Colonic mucosa (tissue), 4 donors: Measurements from ENCODE around the gene CARD11. TPM values are rescaled to one million over a fixed set of nuclear protein-coding genes. Genes with fewer than 3 reads are reported as not detected.

Source experiments
- DNase-seq: peaks from one replicate; pipeline ENCODE4 v3.0.0-alpha.2; 2020
- H3K27ac ChIP-seq: fragments of 200-600 bp; one replicate; pipeline ENCODE4 v1.8.0; 2021
- H3K27me3 ChIP-seq: fragments of 200-600 bp; one replicate; pipeline ENCODE4 v1.8.0; 2021
- H3K36me3 ChIP-seq: fragments of 200-600 bp; one replicate; pipeline ENCODE4 v1.8.0; 2021
- H3K4me1 ChIP-seq: fragments of 200-600 bp; one replicate; pipeline ENCODE4 v1.8.0; 2021; ENCODE audit warnings: mild to moderate bottlenecking
- H3K4me3 ChIP-seq: fragments of 200-600 bp; one replicate; pipeline ENCODE4 v1.8.0; 2021
- H3K9ac ChIP-seq, 2 donors: one replicate each; pipeline ENCODE4 v1.7.0; 2013; ENCODE audit warnings: control low read depth in 2 of 2, low read depth in 2 of 2, low read length in 2 of 2
- H3K9me3 ChIP-seq: fragments of 200-600 bp; one replicate; pipeline ENCODE4 v1.8.0; 2021
- CTCF ChIP-seq: fragments of 200-600 bp; IDR thresholded peaks from one replicate; pipeline ENCODE4 v1.8.0; 2022; ENCODE audit warnings: antibody characterized with exemption, mild to moderate bottlenecking
- intact Hi-C: fragments of 100-400 bp; cut with DNase I; formaldehyde crosslinking; loops from one replicate; pipeline ENCODE4 v1.14.1; 2022
- total RNA-seq, 2 donors: library from RNA; stranded (reverse); fragmentation: NEBNext Ultra II Directional in 1 of 2; extraction: Animal tissue kit (Norgen Biotek cat#: 25700) in 1 of 2; gene quantifications; one replicate each; pipeline ENCODE4 v1.2.1, GENCODE V29; 2021
- donor health status: healthy.
- donor health status: DM: no; HTN: no; CAD: no.
- donor health status: DM: no; HTN: no; CAD: no.

Gene CARD11
- total RNA-seq, 2 donors from 2014 or later, result 1.8 to 5.0 TPM

- H3K4me3 ChIP-seq, result no peak overlapping the region
- no peaks in the 10 kb centered on the region for H3K36me3 ChIP-seq
- intact Hi-C loops, result no loop called here
- no peaks in the 10 kb centered on the region for H3K27me3 ChIP-seq
- no peak overlapping the region for H3K27ac ChIP-seq
- DNase-seq, result no peak
- TF ChIP-seq CTCF, result no peak
- no peaks in the 10 kb centered on the region for H3K4me1 ChIP-seq
- no peaks in the 10 kb centered on the region for H3K9me3 ChIP-seq
- no peak overlapping the region for H3K9ac ChIP-seq
Measured at GRCh38 chr7:2953099-2953498, 90.6 kb downstream of the CARD11 start.

DNA sequence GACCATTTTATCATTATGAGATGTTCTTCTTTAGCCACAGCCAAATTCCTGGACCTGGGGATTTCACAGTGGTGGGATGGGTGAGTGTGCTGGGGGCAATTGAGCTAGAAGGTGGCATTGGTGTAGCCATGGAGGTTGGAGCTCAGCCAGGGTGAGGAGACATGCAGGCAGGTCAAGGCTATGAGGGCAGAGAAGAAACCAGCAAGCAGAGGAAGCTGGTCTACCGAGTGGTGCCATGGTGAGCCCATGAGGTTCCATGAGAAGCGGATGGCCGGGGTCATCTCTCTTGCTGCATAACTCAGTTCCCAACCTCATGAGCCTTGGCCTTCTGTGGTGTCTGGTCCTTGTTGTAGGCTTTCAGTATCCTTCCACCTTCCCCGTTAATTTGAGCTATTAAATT lies 91.4 kb downstream of the CARD11 start:
- DNase-seq, result no peak
- Histone ChIP-seq H3K27ac (no peak overlapping the region), H3K9ac (no peak overlapping the region), H3K4me1 (no peaks in the 10 kb centered on the region), H3K9me3 (no peaks in the 10 kb centered on the region), H3K36me3 (no peaks in the 10 kb centered on the region), H3K27me3 (no peaks in the 10 kb centered on the region), H3K4me3 (no peak overlapping the region)
- intact Hi-C loops, result no loop called here
- no peak for TF ChIP-seq CTCF

- H3K27me3 ChIP-seq, result no peaks in the 10 kb centered on the region
- no peaks in the 10 kb centered on the region for H3K9me3 ChIP-seq
- H3K27ac ChIP-seq, result no peak overlapping the region
- TF ChIP-seq CTCF, result no peak
- H3K4me1 ChIP-seq, result no peaks in the 10 kb centered on the region
- intact Hi-C loops, result no loop called here
- no peaks in the 10 kb centered on the region for H3K36me3 ChIP-seq
- H3K9ac ChIP-seq, result no peak overlapping the region
- H3K4me3 ChIP-seq, result no peak overlapping the region
- no peak for DNase-seq
Measured at GRCh38 chr7:2950578-2950977, 93.1 kb downstream of the CARD11 start.

GRCh38 chr7:2948749-2949148 lies 94.9 kb downstream of the CARD11 start:
- intact Hi-C loops, result no loop called here
- H3K4me1 ChIP-seq, result no peaks in the 10 kb centered on the region
- DNase-seq, result no peak
- H3K36me3 ChIP-seq, result no peaks in the 10 kb centered on the region
- no peak overlapping the region for H3K9ac ChIP-seq
- H3K27ac ChIP-seq, result no peak overlapping the region
- H3K9me3 ChIP-seq, result no peaks in the 10 kb centered on the region
- no peak overlapping the region for H3K4me3 ChIP-seq
- no peaks in the 10 kb centered on the region for H3K27me3 ChIP-seq
- TF ChIP-seq CTCF, result no peak

DNA sequence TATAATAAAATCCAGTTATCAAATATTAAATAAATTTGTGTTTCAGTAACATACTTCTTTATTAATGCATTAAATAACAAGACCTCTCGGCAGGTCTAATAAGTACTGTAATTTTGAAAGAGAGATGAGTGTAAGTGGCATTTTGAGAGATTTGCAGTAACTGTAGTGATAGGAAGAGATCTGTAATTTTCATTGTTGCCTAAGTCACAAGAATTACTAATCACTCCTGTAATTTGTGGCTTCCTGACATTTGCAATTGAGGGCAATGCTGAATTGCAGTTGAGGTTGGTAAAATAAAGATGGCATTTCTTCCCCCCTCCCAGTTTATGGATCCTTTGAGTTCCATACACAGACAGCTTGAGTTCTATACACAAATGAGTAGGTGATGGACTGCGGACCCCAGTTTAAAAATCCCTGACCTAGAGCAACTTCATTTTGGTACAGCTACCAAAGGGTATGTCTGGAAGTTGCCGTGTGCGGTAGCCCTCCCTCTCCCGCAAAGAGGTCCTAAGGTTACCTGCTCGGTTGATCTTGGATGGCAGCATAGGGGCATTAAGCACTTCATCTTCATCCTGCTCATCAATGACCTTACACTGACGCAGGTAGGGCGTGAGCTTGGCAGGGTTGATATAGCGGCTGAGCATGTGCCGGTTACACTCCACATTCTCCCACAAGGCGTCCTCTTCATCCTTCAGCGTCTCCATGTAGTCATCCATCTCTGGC lies 96.4 kb downstream of the CARD11 start:
- Histone ChIP-seq H3K27me3 (no peaks in the 10 kb centered on the region), H3K4me1 (no peaks in the 10 kb centered on the region), H3K9ac (no peak overlapping the region), H3K36me3 (no peaks in the 10 kb centered on the region), H3K27ac (no peak overlapping the region), H3K4me3 (no peak overlapping the region), H3K9me3 (no peaks in the 10 kb centered on the region)
- no peak for TF ChIP-seq CTCF
- DNase-seq, result no peak
- intact Hi-C loops, result no loop called here
